GM19455 (cell line): ENCODE data around the gene ANP32E.

ENCODE experiments used
- ATAC-seq: cut with Tn5 transposase; IDR thresholded peaks from one replicate; pipeline ENCODE4 v1.9.1; 2021; ENCODE audit not compliant: unreplicated experiment

The ANP32E gene

GRCh38 chr1:150171801-150172200 is 64.1 kb downstream of the ANP32E start:
- ATAC-seq: no peak

- no peak for ATAC-seq
Measured at GRCh38 chr1:150168960-150169601, 66.8 kb downstream of the ANP32E start.
